GM21515 (cell line): ENCODE results near the gene ZNF175.

ENCODE experiments used
- ATAC-seq: cut with Tn5 transposase; IDR thresholded peaks from one replicate; pipeline ENCODE4 v1.9.1; 2021; ENCODE audit not compliant: unreplicated experiment

Gene ZNF175

GRCh38 chr19:51549533-51550324, 21.4 kb upstream of the ZNF175 start:
- ATAC-seq: no peak

- ATAC-seq: no peak
Observed at GRCh38 chr19:51550848-51551672, 20.0 kb upstream of the ZNF175 start.

GRCh38 chr19:51551673-51552432, 19.2 kb upstream of the ZNF175 start:
- ATAC-seq: no peak

GRCh38 chr19:51552608-51552995, 18.5 kb upstream of the ZNF175 start:
- no peak for ATAC-seq

GRCh38 chr19:51552996-51553725, 17.9 kb upstream of the ZNF175 start:
- ATAC-seq: no peak

- no peak for ATAC-seq
Observed at GRCh38 chr19:51559240-51559639, 11.8 kb upstream of the ZNF175 start.

GRCh38 chr19:51560339-51560738, 10.7 kb upstream of the ZNF175 start:
- no peak for ATAC-seq

- ATAC-seq: no peak
Observed at GRCh38 chr19:51564791-51565190, 6.3 kb upstream of the ZNF175 start.

- ATAC-seq: no peak
Observed at GRCh38 chr19:51565583-51565982, 5.5 kb upstream of the ZNF175 start.

GRCh38 chr19:51566489-51567100, 4.5 kb upstream of the ZNF175 start:
- no peak for ATAC-seq

GRCh38 chr19:51567583-51567982, 3.5 kb upstream of the ZNF175 start:
- ATAC-seq: no peak

GRCh38 chr19:51568456-51568855, 2.6 kb upstream of the ZNF175 start:
- no peak for ATAC-seq

- no peak for ATAC-seq
Observed at GRCh38 chr19:51571599-51571998, 516 bp downstream of the ZNF175 start.

- ATAC-seq: no peak
Observed at GRCh38 chr19:51572410-51572809, 1.3 kb downstream of the ZNF175 start.

GRCh38 chr19:51572908-51573307, 1.8 kb downstream of the ZNF175 start:
- no peak for ATAC-seq

GRCh38 chr19:51573331-51573730, 2.2 kb downstream of the ZNF175 start:
- no peak for ATAC-seq

GRCh38 chr19:51576850-51577249, 5.8 kb downstream of the ZNF175 start:
- ATAC-seq: no peak

GRCh38 chr19:51586103-51586728, 15.1 kb downstream of the ZNF175 start:
- no peak for ATAC-seq

- no peak for ATAC-seq
Observed at GRCh38 chr19:51586799-51587198, 15.7 kb downstream of the ZNF175 start.
